GM19397 (cell line): ENCODE measurements around the gene GPR83.
"Not testable (repeated sequence)": the region's sequence is repeated elsewhere in the genome, so short reads cannot be mapped to it uniquely, and the experiment has no call there.

Experiments
- ATAC-seq: cut with Tn5 transposase; IDR thresholded peaks from one replicate; pipeline ENCODE4 v1.9.1; 2021; ENCODE audit warnings: mild to moderate bottlenecking, moderate library complexity; ENCODE audit not compliant: unreplicated experiment

Gene GPR83

DNA sequence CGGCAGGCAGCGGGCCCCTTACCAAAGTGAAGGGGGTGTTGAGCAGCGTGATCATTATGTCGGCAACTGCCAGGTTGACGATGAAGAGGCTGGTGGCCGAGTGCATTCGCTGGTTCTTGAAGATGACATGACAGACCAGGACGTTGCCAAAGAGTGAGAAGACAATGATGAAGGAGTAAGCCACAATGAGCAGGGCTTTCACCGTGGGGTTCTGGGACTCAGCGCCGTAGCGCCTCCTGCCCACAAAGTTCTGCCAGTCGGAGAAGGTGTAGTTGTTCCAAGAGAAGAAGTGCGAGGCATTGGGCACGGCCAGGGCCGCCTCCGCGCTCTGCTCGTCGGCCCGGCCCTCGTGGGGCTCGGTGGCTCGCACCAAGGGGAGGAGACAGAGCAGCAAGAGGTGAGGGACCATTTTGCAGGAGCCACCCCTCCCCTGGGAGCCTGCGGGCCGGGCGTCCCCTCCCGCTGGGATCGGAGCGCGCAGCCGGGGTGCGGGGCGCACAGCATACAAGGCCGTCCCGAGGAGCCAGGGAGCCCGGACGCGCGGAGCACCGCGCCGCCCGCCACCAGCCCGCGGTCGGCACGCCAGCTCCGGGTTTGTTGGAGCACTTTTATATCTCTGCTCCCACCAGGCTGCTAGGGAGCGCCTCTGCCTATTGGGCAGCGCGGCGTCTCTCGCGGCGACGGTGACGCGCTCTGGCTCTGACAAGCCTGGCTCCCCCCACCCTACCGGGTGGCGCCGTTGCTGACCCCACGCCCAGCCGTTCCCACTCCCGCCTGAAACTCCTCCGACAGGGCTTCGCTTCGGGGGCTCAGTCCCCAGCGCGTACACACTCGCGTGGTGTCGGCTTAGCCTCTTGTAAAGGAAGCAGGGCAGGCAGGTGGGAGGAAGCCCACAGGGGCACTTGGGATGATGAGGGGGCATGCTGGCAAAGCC, at the start of gene GPR83:
Gene GPR83 (minus strand): TSS at position 581 of the 934 bp plus-strand sequence. CDS start 172 bp downstream, at position 409.
- ATAC-seq, result no peak

DNA sequence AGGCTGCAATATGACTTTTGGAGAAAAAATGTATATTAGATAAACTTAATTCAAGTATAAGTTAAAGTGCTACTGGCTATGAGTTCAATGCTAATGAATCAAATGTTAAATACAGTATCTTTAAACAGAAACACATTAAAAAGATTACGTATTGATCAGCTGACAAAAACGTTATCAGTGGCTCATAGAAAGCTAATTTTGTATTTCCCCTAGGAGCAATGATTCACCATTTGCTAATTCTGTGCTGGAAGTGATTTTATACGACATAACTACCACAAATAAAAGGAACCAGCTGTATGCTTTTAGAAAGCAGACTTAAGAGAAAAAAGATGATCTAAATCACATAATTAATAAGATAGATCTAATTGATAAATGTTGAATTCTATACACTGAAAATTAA, 48.8 kb upstream of the GPR83 start:
- ATAC-seq, result no peak

DNA sequence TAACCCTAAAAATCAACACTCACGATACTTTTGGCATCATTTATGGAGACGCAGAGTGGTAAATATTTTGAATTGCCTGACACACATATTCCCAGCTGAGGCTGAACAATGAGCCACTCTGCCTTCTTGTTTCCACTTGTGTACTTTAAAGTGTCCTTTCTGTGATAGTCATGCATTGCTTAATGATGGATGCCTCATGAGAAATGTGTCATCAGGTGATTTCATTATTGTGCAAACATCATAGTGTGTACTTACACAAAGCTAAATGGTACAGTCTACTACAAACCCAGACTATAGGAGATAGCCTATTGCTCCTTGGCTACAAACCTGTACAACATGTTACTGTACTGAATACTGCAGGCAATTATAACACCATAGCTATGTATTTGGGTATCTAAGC, 48.2 kb upstream of the GPR83 start:
- ATAC-seq, result no peak

DNA sequence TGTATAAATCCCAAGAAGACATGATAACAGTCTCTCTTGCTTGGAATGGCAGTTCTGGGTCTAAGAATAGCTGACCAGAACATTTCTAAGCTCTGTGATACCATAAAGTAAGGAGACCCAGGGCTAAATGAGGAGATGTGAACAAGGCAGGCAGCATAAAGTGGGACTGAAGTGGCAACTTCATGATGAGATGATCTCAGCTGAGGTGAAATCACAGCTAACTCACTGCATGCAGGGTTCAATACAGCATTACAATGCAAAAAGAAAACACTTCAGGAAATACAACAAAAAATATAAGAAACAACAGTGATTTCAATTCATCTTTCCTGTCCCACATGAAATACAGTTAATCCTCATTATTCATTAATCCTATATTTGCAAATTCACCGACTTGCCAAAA, 47.8 kb upstream of the GPR83 start:
- no peak for ATAC-seq

DNA sequence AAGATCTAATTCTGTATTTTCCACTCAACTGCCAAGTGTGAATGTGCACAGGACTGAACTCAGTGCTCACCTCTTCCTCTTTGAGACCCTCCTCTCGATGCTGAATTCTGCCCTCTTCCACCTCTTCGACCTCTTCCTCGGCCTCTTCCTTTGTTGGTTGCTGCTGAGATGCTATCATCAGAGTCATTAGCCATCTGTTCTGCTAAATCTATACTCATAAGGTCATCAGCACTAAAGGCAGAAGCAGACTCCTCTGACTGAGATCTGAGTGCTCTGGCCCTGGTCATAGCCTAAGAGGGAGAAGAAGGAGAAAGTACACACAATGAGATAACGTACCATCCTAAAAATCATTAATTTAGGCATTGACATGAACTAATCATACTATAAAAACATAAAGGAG, 45.9 kb upstream of the GPR83 start:
- no peak for ATAC-seq

DNA sequence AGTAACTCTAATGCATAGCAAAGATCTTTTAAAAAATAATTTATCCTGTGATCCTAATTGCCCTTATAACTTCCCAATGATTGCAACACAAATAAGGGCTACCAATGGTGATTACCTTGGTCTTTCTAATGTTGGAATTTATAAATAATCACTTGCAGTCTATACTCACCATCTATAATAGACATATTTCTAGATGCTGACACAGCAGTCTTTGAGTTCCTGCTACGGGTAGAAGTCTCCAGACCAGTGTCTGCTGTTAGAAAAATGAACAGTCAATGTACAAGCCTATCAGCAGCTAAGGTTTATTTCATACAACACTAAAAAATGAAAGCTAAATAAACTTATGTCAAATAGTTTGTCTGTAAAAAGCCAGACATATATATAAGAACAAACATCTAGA, 44.4 kb upstream of the GPR83 start:
- no peak for ATAC-seq

DNA sequence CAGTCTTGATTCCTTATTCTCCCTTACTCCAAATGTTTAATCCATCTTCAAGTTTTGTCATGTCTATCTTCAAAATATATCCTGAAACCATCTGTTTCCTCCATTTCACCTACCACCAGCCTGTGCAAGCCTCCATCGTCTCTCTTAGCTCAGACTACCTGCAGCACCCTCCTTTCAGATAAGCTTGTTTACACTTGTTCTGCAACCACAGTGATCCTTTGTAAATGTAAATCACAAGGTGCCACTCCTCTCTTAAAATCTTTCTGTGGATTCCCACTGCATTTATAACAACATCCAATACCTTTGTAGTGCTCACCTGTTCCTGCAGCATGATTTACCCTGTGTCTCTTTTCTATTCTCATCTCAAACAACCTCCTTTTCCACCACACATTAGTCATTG, 31.8 kb upstream of the GPR83 start:
- ATAC-seq, result no peak

DNA sequence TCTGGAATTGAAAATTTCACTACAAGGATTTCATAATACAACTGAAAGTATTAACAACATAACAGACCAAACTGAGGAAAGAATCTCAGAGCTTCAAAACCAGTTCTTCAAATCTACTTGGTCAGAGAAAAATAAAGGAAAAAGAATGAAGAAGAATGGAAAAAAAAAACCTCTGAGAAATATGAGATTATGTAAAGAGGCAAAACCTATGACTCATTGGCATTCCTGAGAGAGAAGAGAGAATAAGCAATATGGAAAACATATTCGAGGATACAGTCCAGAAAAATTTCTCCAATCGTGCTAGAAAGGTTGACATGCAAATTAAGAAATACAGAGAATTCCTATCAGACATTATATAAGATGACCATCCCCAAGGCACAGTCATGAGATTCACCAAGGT, 23.4 kb upstream of the GPR83 start:
- ATAC-seq, result no peak

DNA sequence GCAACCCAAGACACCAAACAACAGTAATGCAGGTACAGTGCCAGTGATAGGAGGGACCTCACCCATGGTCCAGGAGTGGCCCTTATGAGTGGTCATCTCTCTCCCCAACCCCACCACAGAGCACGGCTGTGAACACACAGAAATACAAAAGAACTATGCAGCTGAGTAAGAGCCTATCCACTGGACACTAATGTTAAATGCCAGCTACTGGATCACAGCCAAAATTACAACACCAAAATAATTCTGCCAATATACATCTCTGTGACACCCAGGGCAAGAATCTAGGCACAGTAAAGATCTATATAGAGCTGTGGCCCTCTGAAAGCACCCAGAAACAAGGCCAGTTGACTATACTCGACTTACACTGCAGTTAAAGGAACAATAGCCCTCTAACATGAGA, 22.8 kb upstream of the GPR83 start:
- ATAC-seq, result no peak

DNA sequence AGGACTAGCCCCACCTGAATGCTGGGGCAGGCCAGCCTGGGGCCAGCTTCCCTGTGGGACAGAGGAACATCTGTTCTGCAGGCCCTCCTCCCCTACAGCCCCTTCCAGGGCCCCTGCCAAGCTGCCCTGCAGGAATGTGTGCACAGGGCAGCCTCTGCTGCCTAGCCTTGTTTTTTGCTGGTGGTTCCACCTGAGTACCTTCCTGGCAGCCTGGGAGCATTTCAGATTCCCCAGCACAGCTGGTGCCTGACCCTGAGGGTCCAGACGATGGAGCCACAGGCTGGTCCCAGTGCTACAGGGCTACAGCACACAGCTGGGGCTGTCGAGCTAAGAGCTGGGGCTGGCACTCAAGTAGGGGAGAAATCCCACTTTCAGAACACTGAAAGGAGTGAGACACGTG, 22.3 kb upstream of the GPR83 start:
- no peak for ATAC-seq

DNA sequence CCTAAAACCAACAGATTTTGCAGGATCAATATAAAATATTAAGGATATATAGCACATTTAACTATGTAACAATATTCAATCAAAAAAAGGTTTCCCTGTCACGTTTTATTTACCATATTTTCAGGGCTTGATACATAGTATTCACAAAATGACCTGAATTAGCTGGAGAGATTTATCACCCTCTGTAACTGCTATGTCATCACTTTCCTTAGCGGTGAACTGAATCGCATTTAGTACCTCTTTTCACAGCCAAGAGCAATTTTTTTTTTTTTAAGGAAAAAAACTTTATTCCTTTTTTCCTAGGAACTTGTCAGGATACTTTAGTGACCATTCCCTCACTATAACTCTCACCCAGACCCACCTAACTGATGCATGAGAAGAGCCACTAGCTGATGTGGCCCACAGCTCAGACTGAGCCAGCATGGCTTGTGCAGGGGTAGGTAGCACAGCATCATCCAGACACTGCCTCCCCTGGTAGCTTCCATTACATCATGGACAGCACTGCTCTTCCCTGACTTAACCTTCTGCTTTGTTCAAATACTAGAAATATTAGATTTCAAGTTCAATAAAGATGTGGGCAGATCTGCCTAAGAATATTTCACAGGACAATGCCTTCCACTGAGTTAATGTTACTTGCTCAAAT, 17.0 kb upstream of the GPR83 start:
- no peak for ATAC-seq

DNA sequence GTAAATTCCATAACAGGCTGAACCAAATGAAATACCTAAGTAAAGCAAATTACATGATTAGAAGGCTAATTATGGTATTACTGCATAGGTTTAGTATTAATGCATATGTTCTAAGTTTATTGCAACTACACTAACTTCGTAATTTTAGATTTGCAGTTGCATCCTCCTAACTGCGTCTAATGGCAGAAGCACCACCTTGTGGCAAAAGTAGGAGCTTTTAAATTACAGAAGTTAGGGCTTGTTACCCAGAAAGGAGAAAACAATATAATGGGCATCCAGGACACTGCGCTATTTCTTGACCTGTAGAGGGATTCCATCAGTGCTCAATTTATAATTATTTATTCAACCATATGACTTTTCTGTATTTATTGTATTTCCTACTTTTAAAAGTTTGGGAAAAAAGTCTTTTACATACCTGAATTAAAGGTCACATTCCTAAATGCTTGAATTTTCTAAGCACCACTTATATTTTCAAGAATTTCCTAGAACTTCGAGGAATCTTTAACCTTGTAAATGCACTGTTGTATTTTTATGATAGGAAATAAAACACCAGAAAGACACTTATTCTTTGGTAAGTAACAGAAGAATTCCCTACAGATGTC, 16.3 kb upstream of the GPR83 start:
- ATAC-seq, result no peak

DNA sequence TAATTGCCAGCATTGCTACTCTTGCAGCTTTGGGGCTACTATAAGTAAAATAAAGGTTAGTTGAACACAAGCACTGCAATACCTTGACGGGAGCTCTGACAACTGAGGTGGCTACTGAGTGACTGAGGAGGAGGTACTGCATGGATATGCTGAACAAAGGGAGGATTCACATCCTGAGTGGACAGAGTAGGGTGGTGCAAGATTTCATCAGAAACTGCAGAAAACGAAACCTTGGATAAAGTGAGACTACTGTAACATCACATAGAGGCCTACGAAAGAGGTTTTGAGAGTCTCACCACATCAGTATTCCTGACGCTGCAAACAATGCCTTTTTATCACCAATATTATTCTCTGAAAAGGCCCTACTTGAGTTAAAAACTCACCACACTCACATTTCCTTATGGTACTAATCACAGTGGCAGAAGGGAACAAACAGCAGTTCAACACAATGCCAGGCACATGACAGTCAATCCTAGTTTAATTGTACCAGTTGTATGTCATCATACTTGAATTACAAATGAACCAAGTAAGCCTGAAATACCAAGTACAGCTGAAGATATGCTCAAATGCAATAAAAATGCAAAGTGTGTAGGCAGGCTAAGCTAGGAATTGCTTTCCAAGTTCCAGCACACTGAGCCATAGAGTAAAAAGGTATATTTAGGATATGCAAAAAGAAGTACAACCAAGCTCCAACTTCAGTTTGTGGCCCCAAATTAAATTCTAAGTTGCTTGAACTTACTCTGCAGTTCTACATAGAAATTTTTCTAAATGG, 4.0 kb upstream of the GPR83 start:
- ATAC-seq, result no peak

DNA sequence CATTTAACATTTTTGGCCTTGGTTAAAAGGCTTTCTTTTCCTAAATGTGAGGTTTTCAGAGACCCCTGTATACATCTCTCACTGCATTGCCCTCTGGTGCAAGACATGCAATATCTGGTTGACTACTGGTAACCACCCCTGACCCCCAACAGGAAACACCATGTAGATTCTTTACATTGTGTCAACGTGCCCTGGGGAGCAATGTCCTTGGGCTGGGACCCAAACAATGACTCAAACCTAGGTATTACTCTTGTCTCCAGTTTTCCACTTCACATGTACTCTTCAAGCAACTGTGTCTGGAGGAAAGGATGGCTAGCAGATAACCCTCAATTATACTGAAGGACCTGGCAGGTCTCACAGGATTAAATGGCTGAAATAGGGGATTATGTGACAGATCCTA, 1.1 kb upstream of the GPR83 start:
- ATAC-seq, result no peak

DNA sequence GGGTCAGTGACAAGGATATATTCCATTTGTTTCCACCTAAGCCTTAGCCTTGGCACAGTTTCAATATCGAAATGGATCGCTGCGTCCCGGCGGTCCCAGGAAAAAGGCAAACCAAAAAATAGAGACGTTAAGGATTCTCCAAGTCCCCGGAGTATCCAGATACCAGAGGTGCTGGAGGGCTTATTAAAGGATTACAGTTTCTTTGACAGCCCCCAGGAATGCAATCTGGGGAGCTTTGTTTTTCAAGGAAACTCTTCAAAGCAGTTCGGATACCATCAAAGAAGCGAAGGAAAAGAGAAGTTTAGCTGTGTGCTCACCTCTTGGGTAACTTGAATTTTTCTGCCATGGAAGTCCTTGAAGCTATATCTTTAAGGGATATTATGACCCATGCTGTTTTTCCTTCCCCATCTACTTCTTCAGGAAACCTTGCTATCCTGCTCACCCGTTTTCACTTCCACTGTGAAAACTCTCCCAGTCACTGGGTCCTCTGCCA, 600 bp upstream of the GPR83 start:
- ATAC-seq, result no peak

DNA sequence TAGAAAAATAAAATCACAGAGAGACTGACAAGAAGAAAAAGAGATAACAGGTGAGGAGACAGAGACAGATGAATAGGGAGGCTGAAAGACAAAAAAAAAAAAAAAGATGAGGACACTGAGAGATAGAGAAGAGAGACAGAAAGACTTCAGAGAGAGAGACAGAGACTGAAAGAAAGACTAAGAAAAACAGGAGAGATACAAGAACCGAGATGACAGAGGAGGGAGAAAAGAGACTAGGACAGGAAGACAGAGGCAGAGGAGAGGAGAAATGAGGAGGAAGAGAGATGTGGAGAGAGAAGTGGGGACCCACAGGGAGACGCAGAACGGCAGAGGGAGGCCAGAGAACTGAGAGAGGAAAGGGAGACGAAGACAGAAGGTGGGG, 771 bp downstream of the GPR83 start:
- ATAC-seq, result no peak

DNA sequence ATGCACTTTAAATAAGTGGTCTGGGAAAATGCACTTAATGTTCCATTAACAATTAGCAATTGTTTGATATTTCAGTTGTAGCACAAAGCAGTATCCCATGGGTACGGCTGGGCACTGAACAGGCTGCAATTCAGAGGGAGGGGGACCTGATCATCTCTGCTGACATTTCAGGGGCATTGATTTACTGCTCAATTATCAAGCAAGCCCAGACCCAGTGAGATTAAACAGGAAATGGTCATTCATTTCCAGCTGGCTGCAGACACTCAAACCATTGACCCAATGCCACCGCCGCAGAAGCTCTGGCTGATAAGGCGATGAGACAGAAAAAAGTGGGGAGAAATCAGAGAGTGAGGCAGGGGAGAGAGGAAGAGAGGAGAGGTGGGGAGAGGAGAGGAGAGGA, 1.2 kb downstream of the GPR83 start:
- ATAC-seq, result no peak

DNA sequence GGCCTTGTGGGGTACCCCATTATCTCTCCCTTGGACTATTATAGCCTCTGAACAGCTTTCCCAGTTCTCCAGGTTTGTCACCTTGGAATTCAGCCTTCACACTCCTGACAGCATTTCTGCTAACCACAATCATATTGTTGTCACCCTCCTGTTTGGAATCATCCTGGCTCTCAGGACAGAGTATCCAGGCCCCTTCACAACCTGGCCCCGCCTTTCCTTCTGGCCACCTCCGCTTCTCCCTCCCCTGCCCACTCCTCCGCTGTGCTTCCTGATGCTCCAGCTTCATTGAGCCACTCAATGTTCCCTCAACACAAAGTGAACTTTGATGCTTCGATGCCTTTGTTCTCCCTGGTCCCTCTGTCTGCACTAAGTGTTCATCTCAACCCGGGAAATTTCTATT, 3.1 kb downstream of the GPR83 start:
- ATAC-seq, result no peak

DNA sequence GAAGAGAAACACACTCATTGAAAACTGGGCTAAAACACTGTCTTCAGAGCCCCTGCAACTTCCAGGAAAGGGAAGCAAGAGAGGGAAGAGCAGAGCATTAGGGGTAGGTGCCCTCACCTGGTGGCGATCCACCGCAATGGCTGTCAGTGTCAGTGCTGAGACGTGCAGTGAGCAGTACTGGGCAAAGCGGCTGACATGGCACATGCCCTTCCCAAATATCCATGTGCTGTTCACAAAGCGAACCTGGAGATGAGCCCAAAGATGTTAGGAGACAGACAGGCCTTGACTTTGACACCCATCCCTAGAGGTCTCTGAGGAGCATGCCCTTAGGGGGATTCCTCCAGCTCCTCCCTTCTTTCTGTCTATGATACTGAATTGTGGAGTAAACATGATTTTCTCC, 4.9 kb downstream of the GPR83 start:
- ATAC-seq, result no peak

DNA sequence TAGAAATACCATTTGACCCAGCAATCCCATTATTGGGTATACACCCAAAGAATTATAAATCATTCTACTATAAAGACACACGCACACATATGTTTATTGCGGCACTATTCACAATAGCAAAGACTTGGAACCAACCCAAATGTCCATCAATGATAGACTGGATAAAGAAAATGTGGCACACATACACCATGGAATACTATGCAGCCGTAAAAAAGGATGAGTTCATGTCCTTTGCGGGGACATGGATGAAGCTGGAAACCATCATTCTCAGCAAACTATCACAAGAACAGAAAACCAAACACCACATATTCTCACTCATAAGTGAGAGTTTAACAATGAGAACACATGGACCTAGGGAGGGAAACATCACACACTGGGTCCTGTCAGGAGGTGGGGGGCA, 9.3 kb downstream of the GPR83 start:
- not testable (repeated sequence) for ATAC-seq

DNA sequence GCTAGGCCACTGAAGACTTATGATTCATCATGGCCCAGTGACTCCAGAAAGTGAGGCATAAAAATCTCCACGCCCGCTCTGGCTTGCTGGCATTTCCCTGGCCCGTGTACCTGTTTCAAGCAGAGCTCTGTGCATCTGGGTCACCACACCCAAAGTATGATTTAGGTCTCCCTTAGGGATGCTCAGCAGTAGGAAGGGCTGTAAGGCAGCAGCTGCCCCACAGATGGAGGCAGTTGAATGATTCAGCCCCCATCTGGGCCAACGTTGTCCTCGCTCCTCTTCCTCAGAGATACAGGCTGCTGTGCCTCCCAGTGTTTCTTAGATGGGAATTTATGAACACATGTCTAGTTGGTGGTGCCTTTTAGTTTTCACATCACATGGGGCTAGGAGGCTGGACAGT, 21.6 kb downstream of the GPR83 start:
- ATAC-seq, result no peak
